ENCODE results near the gene TOX2.
A peak's percentile ranks its signal among the peaks of the same experiment; 100 is the strongest.

The TOX2 gene

DNA sequence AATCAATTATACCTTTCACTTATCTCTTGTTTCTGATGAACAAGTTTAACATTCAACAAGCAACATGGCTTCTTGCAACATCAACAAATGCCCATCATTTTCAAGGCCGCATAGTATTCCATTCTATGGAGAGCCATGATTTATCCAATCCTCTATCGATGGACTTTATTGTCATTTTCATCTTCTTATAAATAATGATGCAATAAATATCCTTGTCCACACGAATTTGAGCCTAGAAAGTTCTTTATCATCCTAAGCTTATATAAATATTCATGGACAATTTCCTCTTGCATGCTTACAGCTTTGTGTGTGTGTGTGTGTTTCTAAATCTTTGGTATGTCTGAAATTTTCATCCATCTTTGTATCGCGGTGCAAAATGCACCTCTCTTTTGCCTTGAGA lies 29.1 kb downstream of the TOX2 start:
- no peak overlapping the region for H3K4me3 ChIP-seq (ENCODE audit: low read length)
- TF ChIP-seq, protein P1, sequence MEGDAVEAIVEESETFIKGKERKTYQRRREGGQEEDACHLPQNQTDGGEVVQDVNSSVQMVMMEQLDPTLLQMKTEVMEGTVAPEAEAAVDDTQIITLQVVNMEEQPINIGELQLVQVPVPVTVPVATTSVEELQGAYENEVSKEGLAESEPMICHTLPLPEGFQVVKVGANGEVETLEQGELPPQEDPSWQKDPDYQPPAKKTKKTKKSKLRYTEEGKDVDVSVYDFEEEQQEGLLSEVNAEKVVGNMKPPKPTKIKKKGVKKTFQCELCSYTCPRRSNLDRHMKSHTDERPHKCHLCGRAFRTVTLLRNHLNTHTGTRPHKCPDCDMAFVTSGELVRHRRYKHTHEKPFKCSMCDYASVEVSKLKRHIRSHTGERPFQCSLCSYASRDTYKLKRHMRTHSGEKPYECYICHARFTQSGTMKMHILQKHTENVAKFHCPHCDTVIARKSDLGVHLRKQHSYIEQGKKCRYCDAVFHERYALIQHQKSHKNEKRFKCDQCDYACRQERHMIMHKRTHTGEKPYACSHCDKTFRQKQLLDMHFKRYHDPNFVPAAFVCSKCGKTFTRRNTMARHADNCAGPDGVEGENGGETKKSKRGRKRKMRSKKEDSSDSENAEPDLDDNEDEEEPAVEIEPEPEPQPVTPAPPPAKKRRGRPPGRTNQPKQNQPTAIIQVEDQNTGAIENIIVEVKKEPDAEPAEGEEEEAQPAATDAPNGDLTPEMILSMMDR (conservative IDR thresholded peaks at IDR 0.05; ENCODE audit: low read length) = no peak
- DNase-seq (ENCODE audit: low read depth) = no peak

DNA sequence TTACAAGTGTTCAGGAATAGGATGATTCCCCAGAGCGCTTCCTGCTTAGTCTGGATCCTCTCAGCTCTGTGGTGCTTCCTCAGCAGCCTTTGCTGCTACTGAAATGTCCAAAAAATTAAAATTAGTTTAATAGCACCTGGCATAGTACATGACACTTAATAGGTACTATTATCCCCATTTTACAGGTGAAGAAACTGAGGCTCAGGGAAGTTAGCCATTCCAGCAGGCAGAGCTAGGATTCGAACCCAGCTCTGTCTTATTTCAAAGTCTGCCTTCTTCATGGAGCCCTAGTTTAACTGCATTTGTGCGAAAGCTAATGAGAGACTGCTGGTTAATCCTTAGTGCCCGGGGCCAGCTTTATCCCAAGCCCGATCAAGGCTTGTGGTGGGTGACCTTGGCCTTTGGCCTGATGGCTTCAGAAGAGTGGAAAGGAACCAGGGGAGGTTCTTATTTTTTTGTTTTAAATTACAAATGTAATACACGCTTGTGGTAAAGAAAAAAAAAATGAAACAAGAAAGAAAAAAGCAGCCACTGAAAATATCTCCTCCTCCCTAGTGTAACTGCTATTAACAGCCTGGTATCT lies 30.1 kb downstream of the TOX2 start:
- TF ChIP-seq, protein P1 (conservative IDR thresholded peaks at IDR 0.05; ENCODE audit: low read length) = no peak
- DNase-seq (ENCODE audit: low read depth) = no peak
- no peak overlapping the region for H3K4me3 ChIP-seq (ENCODE audit: low read length)

DNA sequence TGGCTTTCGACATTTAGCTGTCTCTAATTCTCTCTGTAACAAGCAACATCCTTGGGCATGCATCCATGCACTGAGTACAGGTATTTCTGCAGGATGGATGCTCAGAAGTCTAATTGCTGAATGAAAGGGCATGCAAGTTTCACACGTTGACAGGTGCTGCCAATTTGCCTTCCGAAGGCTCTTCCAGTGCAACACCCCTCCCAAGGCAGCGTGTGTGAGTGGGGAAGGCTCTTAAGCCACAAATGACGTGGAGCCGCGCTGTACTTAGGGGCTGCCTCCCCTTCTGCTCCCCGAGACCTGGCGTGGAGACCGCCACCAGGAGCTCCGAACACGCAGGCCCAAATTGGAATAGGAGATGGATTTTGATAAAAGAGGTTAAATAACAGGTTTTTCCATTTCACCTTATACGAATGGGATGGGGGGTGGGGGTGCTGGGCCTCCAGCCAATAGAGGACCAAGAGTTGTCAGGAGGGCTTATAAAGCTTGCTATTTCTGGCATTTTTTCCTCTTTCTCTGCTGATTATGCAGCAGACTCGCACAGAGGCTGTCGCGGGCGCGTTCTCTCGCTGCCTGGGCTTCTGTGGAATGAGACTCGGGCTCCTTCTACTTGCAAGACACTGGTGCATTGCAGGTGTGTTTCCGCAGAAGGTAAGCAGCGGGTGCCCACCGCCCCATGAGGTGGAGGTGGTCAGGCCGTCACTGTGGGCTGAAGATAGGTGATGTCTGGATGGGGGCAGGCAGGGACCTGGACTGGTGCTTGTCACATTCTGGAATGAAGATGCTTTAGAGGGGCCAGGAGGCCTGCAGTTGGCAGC lies 30.9 kb downstream of the TOX2 start:
- no peak overlapping the region for H3K4me3 ChIP-seq (ENCODE audit: low read length)
- DNase-seq (ENCODE audit: low read depth) = no peak
- TF ChIP-seq, protein P1 (conservative IDR thresholded peaks at IDR 0.05; ENCODE audit: low read length) = no peak

DNA sequence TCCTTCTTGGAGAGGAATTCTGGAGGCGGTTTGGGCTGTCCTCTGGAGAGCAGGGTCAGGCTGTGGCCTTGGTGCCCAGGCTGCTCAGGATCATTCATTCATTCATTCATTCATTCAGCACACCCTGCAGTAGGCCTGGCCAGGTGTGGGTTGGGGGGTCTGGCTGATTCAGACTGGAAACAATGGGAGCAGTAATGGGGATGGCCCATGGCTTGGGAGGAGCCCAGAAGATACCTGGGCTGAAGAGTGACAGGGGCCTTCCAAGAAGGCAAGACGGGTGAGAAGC lies 31.5 kb downstream of the TOX2 start:
- TF ChIP-seq, protein P1 (conservative IDR thresholded peaks at IDR 0.05; ENCODE audit: low read length) = no peak
- H3K4me3 ChIP-seq (ENCODE audit: low read length) = no peak overlapping the region
- DNase-seq (ENCODE audit: low read depth) = no peak

DNA sequence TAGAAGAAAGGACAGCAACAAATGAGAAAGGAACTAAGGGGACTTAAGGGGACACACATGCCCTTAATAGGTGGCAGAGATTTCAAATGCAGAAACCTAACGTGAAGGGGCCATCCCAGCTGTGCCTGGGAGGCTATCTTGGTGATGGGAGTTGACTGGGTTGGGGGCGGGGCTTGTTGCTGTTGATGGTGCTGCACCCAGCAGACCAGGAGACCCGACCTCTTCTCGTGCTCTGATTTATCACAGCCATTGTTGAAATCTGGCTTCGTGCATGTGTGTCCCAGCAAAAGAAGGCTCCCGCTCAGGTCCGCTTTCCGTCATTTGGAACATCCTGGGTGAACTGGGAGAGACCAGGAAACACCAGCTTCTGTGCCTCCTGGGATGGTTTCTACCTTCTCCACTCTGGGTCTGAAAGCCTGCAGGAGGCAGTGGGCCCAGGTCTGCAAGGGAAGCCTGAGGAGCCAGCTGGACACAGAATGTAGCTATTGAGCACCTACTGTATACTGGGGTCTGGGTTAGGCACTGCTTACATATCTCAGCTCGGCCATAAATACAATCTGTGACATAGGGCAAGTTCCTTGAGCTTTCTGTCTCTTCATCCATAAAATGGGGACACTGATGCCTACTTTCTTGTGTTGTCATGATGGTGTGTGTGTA lies 32.1 kb downstream of the TOX2 start:
- DNase-seq (ENCODE audit: low read depth) = no peak
- TF ChIP-seq, protein P1 (conservative IDR thresholded peaks at IDR 0.05; ENCODE audit: low read length) = no peak
- no peak overlapping the region for H3K4me3 ChIP-seq (ENCODE audit: low read length)

DNA sequence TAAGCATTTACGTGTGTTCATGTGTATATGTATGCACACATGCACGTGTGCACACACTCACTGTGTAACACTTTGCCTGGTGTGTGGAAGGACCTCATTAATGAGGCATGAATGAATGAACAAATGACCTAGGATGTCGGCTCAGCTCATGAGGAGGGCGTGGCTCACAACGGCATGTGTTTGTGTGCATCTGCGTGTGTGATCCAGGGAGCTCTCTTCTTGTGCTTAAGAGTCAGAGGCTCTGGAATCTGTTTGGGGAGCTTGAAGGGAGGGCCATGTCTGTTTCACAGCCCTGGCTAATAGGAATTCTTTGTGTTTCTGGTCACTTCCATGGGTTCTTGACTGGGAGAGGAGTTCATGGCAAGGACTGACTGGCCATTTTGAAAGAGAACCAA lies 32.7 kb downstream of the TOX2 start:
- H3K4me3 ChIP-seq (ENCODE audit: low read length) = no peak overlapping the region
- peak; percentile 67 for DNase-seq (ENCODE audit: low read depth)
- TF ChIP-seq, protein P1 (conservative IDR thresholded peaks at IDR 0.05; ENCODE audit: low read length) = no peak

DNA sequence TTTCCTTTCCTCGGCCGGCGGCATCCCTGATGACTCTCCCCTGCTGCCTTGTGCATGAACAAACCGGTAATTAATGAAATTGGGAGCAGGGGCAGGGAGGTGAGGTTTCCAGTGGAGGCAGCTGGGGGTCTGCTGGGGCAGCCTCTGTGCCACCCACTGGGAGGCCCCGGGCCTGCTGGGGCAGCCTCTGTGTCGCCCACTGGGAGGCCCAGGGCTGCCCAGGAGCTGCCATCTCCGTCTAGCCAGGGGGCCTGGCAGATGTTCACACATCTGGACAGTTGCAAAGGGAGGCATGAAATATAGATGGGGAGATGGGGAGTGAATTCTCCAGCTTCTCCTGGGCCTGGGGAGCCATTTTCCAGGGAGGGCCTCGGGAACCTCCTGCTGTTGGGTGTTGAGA lies 33.8 kb downstream of the TOX2 start:
- H3K4me3 ChIP-seq (ENCODE audit: low read length) = no peak overlapping the region
- TF ChIP-seq, protein P1 (conservative IDR thresholded peaks at IDR 0.05; ENCODE audit: low read length) = no peak
- no peak for DNase-seq (ENCODE audit: low read depth)

Measured in AG10803 (cell line).